ENCODE results near the gene NOP56.
"Not testable (repeated sequence)": the region's sequence is repeated elsewhere in the genome, so short reads cannot be mapped to it uniquely, and the experiment has no call there.

The NOP56 gene

DNA sequence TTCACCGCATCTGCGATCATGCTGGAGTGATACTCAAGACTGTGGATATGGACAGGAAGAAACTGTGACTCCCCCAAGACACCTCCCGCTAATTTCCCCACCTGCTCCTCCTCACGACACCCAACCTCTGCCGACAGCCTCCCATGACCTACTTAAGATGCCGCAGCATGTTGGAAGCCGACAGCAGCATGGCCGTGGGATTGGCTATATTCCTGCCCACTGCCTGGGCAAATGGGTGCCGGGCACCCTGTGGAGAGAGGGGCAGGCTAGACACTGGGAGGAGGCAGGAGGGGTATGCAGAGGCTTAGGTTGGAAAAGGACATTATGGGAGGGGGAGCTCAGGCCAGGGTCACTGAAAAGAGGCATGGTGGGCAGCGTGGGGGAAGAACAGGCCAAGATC lies 7.1 kb downstream of the NOP56 start:
- no peak overlapping the region for H3K4me3 ChIP-seq (ENCODE audit: low read depth, low read length)
- TF ChIP-seq, protein P1, sequence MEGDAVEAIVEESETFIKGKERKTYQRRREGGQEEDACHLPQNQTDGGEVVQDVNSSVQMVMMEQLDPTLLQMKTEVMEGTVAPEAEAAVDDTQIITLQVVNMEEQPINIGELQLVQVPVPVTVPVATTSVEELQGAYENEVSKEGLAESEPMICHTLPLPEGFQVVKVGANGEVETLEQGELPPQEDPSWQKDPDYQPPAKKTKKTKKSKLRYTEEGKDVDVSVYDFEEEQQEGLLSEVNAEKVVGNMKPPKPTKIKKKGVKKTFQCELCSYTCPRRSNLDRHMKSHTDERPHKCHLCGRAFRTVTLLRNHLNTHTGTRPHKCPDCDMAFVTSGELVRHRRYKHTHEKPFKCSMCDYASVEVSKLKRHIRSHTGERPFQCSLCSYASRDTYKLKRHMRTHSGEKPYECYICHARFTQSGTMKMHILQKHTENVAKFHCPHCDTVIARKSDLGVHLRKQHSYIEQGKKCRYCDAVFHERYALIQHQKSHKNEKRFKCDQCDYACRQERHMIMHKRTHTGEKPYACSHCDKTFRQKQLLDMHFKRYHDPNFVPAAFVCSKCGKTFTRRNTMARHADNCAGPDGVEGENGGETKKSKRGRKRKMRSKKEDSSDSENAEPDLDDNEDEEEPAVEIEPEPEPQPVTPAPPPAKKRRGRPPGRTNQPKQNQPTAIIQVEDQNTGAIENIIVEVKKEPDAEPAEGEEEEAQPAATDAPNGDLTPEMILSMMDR (IDR thresholded peaks at IDR 0.05; ENCODE audit: borderline replicate concordance, insufficient read depth, low read depth, low read length), result no peak

DNA sequence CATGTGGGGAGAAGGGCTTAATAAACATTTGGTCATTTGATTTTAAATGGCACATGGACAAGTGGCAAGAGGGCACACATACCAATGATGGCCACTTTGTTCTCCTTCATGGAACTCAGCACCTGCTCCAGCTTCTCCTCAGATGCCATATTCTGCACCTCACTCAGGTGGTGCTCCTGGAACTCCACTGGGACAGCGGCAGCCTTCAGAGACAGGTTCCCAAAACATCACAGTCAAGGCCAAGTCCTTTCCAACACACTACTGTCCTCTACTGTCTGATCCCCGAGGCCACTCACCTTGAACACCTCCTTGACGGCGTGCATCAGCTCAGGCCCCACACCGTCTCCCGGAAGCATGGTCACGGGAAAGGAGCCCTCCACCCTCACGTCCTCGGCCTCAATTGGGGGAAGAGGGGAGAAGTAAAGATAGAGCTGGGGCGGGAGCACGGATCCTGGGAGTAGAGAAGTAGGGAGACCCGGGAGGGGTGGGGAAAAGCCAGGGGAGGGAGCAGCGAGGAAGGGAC lies 11.0 kb downstream of the NOP56 start:
- TF ChIP-seq, protein P1 (IDR thresholded peaks at IDR 0.05; ENCODE audit: borderline replicate concordance, insufficient read depth, low read depth, low read length), result no peak
- H3K4me3 ChIP-seq (ENCODE audit: low read depth, low read length), result peak overlapping the region; percentile 67

DNA sequence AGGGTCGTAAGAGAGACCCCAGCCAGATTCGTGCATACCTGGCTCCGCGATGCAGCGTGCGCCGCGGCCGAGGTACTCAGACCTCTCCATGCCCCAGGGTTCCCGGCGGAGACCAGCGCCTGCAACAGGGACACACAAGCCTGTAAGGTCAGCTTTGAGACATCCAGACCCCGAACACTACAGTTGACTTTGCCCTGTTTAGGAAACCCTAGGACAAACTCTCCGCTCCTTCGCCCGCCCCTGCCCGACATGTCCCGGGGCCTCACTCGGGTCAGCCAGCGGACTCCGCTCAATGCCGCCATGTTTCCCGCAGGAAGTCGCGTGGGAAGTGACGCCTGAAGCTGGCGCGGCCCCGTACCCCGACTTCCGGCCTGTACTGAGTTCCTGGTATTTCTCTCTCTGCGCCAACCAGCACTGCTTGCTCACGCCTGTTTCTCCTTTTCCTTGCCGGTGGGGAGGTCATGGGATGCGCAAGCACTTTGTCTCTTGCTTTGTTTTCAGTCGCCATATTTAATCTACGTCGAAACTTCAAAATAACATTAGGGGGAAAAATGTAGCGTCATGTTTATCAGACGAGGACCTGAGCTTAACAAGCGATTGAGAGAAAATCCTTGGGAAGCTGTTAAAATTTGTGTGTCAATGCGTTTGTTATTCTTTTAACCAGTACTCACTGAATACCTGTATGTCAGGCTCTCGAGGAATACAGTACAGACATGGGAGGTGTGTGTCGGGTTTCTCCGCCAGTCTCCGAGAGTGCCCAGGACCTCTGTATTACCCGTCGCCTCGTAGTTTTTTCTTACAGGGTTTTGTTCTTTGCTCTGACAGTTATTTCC lies 11.7 kb downstream of the NOP56 start, which contains the start of gene IDH3B:
TSS of gene IDH3B (minus strand) at position 330 of the 833 bp plus-strand sequence. CDS start at position 302, 28 bp downstream.
- H3K4me3 ChIP-seq (ENCODE audit: low read depth, low read length), result peak within 1 kb of the TSS; percentile 67
- TF ChIP-seq, protein P1 (IDR thresholded peaks at IDR 0.05; ENCODE audit: borderline replicate concordance, insufficient read depth, low read depth, low read length), result no peak

DNA sequence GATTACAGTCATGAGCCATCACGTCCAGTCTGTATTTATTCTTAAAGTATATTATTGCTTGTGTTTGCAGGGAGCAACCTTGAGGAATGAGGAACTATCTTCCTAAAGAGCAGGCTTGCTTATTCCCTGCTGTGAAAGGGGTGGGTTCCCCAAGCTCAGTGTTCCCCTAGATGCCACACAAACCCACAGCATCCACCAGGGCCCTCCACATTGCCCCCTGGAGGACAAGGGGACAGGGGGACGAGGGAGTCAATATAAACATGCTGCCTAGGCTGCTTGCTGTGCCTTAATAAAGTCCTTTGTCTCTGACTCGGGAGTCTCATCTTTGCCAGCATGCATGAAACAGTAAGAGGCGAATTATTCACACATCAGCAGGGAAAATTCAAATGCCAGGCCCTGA lies 19.5 kb downstream of the NOP56 start:
- no peak overlapping the region for H3K4me3 ChIP-seq (ENCODE audit: low read depth, low read length)
- TF ChIP-seq, protein P1 (IDR thresholded peaks at IDR 0.05; ENCODE audit: borderline replicate concordance, insufficient read depth, low read depth, low read length), result peak; percentile 33; the same call in 1 of the 2 replicates

DNA sequence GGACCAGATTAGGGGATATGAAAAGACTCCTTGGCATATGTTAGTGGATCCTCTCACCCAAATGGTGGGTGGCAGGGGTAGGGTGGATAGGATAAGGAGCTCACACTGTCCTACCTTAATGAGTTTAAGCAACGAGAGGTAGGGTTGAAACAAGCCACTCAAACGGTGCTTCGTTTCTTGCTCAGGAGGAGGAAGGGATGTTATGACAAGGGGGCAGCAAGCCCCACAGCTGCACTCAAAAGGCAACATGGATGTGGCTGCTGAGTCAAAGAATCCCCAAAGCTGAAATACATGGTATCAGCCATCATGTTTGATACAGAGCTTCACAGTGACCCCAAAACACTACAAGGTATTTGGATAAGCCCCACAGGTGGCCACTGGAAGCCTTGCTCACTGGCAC lies 20.0 kb downstream of the NOP56 start:
- TF ChIP-seq, protein P1 (IDR thresholded peaks at IDR 0.05; ENCODE audit: borderline replicate concordance, insufficient read depth, low read depth, low read length), result no peak
- H3K4me3 ChIP-seq (ENCODE audit: low read depth, low read length), result no peak overlapping the region

DNA sequence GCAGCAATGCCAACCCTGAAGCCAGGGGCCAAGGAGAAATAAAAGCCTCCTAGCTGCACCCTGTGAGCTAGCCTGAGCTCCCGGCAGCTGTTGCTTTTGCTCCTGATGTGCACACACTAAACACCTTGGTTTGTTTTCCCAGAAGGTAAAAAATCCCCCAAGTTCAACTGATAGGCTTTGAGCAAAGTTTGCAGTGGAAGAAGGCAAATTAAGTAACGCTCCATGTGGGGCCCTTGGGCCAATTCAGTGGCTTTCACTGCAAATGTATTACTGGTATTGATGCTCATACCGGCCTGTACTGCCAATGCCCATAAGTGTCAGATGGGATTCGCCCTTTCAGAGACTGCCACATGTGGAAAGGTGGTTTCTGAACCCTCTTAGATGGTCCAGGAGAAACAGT lies 21.0 kb downstream of the NOP56 start:
- TF ChIP-seq, protein P1 (IDR thresholded peaks at IDR 0.05; ENCODE audit: borderline replicate concordance, insufficient read depth, low read depth, low read length), result no peak
- no peak overlapping the region for H3K4me3 ChIP-seq (ENCODE audit: low read depth, low read length)

DNA sequence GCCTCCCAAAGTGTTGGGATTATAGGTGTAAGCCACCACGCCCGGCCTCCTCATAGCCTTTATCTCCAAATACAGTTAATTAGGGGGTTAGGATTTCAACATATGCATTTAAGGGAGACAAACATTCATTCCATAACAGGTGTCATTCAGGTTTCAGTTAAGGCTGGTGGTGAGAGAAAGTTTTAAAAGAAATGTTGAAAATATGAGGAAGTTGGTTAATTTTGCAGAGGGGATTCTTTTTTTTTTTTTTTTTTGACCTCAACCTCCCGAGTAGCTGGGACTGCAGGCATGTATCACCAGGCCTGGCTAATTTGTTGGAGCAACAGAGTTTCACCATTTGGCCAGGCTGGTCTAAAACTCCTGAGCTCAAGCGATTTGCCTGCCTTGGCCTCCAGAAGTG lies 27.6 kb downstream of the NOP56 start:
- TF ChIP-seq, protein P1 (IDR thresholded peaks at IDR 0.05; ENCODE audit: borderline replicate concordance, insufficient read depth, low read depth, low read length), result no peak
- no peak overlapping the region for H3K4me3 ChIP-seq (ENCODE audit: low read depth, low read length)

DNA sequence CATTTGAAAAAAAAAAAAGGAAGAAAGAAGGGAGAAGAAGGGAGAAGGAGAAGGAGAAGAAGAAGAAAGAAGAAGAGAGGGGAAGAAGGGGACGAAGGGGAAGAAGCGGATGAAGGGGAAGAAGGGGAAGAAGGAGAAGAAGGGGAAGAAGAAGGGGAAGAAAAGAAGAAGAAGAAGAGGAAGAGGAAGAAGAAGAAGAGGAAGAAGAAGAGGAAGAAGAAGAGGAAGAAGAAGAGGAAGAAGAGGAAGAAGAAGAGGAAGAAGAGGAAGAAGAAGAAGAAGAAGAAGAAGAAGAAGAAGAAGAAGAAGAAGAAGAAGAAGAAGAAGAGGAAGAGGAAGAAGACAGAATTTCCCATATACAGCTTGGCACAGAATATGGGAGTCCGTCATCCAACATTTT lies 29.6 kb downstream of the NOP56 start:
- H3K4me3 ChIP-seq (ENCODE audit: low read depth, low read length), result not testable (repeated sequence)

DNA sequence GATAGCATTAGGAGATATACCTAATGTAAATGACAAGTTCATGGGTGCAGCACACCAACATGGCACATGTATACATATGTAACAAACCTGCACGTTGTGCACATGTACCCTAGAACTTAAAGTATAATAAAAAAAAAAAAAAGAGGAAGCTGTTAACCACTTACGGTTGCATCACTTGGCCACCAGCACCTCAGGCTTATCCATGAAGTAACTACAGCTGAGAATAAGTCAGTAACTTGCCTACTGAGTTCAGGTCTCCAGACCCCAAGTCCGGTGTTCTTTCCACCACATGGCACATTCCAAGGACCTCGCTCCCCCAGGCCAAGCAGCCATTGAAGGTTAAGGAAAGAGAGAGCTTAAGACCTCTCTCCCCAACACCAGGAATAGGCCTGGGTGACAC lies 32.4 kb downstream of the NOP56 start:
- not testable (repeated sequence) for H3K4me3 ChIP-seq (ENCODE audit: low read depth, low read length)
